HG02884 (cell line): Measurements from ENCODE around the gene KIRREL3.

Experiments
- ATAC-seq: cut with Tn5 transposase; IDR thresholded peaks from one replicate; pipeline ENCODE4 v1.9.1; 2021; ENCODE audit warnings: mild to moderate bottlenecking, moderate library complexity; ENCODE audit not compliant: unreplicated experiment

The KIRREL3 gene

DNA sequence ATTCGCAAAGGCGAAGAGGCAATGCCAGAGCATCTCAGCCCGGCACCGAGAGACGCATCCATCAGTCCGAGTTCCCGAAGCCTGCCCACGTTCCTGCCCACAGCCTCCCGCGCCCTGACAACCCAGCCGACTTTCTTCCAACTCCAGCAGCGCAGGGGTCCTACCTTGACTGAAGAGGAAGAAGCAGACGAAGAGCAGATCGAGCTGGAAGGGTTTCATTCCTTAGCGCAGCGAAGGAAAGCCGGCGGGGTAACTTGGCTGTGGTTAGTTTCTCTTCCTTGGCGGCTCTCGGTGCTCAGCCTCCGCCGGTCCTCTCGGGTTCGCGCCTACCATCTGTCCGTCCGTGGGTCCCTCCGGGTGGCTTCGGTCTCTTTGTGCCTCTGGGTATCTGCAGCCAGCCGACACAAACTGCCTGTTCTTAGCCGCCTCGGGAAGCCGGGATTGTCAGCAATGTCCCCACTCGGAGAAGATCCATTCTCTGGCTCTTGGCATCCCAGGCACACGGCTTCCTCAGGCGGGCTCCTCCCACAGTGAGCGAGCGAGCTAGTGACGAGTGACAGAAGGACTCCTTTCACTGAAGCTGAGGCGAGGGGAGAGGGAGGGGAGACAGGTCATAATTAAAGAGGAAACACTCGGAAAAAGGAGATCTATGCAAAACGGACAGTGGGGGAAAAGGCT lies at the start of gene KIRREL3:
Gene KIRREL3, minus strand, starts transcription at position 480 of the 678 bp plus-strand sequence.
- no peak for ATAC-seq

DNA sequence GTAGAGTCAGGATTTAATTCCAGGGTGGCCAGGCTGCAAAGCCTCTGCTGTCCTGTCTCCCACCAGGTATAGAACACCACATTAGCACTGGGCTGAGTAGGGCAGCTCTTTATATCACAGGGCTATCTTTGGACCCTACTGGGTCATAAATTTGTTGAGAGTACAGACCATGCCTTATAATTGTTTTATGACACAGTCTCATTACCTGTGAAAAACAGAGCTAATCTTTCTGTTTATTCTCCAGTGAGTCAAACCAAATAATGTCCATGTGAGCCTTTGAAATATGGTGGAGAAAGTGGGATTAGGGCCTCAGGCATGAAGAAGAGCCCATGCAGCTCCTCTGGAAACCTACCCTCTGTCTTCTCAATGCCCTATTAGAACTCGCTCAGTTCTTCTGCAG lies 49.6 kb upstream of the KIRREL3 start:
- ATAC-seq = no peak

DNA sequence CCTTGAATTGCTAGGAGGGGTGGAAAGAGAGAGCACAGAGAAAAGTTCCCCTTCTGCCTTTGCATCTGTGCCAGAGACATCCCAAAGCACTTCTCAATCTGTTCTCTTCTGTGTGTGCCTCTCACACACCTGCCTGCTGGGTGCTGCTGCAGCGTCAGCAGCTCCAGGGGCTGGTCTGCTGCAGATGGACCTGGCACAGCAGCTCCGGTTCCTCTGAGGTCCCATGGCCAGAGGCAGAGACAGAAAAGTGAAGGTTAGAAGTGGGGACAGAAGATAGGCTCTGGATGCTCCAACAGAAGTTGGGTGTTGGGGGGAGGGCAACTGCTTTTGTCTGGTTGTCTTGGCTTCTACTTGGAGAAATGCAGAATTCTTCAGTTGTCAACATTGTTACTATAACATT lies 48.9 kb upstream of the KIRREL3 start:
- ATAC-seq = no peak

DNA sequence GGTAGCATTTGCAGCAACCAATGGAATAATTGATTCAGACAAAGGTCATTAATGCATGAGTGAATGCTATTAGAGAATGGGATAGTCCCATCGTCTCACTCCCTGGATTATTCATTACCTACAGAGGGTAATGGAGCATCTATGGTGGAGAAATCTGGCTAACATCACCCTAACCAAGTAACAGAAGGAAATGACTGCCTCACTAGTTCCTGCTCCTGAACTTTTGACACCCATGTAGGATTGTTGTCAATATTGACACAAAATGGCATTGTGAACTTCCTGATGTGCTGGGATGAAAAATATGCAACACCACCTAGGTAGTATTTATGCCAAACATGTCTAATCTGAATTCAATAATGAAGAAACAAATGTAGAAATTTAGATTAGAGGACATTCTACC lies 44.0 kb upstream of the KIRREL3 start:
- ATAC-seq = no peak

- no peak for ATAC-seq
Measured at GRCh38 chr11:127042445-127042844, 41.9 kb upstream of the KIRREL3 start.

DNA sequence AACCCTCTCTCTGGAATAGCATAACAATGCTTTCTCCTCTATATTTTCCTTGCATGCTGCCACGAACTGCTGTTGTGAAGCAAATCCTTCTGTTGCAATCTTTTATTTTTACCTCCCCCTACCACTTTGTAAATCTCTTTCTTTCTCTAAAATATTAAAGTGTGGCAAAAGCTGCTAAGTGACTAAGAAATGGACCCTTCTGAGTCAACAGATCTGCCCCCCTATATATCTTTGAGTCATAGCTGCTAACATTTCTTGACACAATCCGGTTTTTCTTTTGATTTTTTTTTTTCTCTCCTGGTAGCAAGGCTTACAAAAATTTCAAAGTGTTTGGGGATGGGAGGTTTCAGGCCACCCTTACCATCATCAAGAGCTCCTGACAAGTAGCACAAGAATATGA lies 39.0 kb upstream of the KIRREL3 start:
- no peak for ATAC-seq

DNA sequence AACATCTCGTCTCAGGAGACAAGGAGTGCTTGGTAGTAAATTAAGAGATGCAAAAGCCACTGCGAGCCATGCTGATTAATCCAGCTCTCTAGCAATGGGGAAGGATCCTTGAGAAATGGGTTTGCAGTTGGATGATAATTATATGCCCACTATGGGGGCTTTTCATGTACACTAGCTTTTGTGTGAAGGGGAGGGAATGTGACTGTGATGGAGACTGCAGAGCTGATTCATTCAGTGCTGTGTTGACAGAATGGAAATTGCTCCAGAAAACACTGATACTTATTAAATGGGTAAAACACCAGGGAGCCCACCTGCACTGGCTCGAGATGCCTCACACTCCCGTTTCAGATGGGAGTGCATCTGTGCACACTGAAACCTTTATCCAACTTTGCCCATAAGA lies 37.0 kb upstream of the KIRREL3 start:
- no peak for ATAC-seq

- no peak for ATAC-seq
Measured at GRCh38 chr11:127037001-127037400, 36.4 kb upstream of the KIRREL3 start.

DNA sequence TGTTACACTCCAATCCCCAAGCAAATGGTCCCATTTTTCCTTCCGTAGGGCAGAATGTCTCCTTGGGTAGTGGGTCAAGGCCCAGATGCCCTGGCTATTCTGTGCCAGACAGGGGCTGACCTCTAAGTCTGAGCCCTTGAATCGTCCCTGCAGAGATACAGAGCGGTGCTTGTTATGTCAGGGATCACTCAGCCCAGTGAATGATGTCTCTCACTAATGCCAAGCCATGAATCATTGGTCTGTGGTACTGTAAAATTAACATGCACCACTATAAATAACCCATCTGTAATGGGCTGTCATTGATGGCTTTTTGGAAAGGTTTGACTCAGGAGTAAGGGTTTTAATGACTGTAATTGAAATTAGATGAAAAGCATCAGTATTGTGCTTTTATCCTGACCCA lies 35.3 kb upstream of the KIRREL3 start:
- no peak for ATAC-seq

DNA sequence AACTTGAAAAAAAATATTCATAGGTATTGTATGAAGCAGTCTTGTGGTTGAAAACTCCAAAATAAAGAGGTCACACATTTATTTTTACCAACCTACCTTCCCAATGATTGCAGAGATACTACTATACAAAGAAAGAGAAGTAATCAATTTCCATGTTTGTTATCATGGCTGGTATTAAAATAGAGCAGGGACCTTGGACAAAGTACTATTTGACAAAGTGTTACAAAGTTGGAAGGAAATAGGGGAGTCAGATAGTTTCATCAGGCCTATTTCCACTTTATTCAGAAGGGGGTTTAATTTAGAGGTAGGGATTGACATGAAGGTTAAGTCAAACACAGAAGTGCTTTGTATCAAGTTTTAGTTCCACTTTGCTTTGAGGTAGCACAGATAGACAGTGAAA lies 34.4 kb upstream of the KIRREL3 start:
- no peak for ATAC-seq

DNA sequence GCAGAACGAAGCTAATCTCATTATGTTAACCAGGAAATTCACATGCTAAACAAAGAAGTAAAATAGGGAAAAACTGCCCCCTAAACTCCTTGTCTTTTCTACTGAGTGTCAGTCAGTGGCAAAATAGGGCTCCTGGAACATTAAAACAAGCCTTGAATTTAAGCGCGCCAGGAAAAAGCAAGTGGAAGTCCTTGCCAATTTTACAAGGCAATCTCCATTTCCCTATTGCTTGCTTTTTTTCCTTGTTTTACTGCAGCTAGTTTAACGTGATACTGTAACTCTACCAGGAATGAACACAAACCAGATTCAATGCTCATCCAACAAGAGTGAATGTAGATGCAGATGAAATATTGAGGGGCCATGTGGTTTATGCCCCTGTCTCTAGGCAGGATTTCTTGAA lies 28.1 kb upstream of the KIRREL3 start:
- ATAC-seq = no peak

- no peak for ATAC-seq
Measured at GRCh38 chr11:127027789-127028188, 27.2 kb upstream of the KIRREL3 start.

DNA sequence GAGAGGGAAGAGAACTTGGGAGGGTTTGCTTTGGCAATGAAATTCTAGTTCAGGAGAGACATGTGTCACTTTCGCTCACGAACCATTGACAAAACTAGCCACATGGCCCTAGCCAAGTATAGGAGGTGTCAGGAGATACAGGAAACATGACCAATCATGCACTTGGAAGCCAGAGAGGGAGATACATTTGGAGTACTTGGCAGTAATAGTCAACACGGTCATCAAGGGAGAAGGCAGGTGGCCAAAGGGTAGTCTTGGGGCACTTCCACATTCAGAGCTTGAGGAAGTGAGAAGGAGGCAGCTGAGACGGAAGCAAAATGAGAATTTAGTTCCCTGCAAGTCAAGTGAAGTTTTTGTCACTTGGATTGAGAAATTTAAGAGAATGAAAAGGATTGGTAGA lies 26.4 kb upstream of the KIRREL3 start:
- no peak for ATAC-seq

DNA sequence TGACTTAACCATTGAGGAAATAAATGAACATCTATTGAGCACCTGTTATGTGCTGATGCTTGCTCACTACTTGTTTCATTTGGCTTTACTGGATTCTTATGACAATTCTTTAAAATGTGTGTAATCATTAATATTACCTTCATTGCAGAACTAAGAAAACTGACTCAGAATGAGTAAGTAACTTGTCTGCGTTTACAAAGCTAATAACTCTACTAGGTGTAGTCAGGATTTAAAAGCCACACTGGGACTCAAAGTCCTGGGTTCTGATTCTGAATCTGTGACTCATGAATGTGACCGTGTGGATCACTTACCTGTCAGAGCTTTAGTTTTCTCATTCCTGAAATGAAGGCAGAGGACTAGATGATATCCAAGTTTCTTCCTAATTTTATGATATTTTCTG lies 23.4 kb upstream of the KIRREL3 start:
- ATAC-seq = no peak

- no peak for ATAC-seq
Measured at GRCh38 chr11:127018683-127019279, 18.2 kb upstream of the KIRREL3 start.

- no peak for ATAC-seq
Measured at GRCh38 chr11:127017482-127017881, 16.9 kb upstream of the KIRREL3 start.

GRCh38 chr11:127013550-127013949 lies 13.0 kb upstream of the KIRREL3 start:
- ATAC-seq = no peak

- no peak for ATAC-seq
Measured at GRCh38 chr11:127006311-127006710, 5.7 kb upstream of the KIRREL3 start.

DNA sequence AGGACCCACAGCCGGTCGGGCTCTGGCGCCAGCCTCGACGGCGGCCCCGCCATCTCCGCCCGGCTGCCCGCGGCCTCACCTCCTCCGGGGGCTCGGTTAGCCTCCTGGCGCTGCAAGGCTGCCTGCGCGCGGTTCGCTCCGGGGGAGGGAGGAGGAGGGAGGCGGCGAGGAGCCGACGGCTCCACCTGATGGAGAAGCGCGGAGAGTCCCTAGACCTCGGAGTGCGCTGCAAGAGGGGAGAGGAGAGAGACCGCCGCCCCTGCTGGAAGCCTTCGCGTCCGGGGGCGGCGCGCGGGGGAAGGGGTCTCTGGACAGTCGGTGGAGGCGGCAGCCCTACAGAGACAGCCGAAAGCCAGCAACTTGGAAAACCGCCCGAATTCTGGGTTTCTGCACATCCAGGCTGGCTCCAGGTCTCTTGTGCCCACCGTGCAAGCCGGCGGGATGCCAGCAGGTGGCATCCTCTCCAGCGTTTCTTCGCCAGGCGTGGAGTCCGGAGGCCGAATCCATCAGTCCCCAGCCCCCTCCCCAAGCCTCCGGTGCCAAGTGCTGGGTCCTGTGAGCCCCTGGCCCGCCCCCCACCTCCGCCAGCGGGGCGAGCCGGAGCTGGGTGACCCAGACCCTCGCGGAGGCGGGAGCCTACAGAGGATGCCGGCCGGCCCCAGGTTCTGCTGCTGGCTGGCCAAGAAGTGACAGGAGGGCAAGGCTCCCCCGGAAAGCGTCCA lies 2.9 kb upstream of the KIRREL3 start:
- ATAC-seq = no peak

DNA sequence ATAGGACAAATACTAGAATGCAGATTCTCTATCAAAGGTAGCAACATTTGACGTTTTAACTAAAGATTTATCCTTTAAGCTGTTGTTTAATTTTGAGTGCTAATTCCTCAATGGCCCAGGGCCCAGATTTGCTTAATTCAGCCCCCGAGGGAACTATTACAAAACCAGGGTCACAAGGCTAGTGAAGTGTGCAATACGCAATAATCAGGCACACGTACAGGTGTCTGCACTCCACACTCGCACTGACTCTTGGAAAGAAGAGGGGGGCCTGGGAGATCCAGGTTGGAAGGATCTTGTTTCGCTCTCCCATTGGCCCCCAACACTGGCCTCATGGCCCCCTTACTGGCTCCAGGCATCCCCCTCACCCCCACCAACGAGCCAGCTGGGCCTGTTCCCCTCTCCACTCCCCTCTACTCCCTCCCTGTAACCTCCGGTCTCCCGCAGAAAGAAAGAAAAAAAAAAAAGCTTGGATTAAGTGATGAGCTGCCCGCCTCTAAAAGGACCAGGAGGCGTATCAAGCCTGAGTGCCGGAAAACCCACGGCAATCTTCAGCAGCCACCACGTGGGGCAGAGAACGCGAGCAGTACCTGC lies 2.2 kb upstream of the KIRREL3 start:
- no peak for ATAC-seq

DNA sequence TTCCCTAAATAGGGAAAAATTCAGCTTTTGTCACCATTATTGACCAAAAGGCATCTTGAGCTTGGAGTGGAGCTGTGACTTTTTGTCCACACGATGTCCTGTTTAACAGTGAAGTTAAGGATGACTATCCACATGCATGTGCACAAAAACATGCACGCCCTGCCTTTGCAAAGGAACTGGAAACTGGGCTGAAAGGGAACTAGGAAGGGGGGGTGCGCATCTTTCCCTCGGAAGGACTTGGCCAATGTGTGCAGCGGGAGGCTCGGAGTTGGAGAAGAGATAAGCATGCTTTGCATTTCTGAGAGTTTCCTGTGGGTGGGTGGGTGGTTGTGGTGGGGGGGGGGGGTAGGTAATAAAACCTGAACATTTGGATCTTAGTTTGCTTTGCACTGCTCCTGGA lies 411 bp upstream of the KIRREL3 start:
- no peak for ATAC-seq

- ATAC-seq = no peak
Measured at GRCh38 chr11:126999366-126999765, 1.2 kb downstream of the KIRREL3 start.
